ENCODE data around the gene TBC1D20.

TBC1D20 gene

DNA sequence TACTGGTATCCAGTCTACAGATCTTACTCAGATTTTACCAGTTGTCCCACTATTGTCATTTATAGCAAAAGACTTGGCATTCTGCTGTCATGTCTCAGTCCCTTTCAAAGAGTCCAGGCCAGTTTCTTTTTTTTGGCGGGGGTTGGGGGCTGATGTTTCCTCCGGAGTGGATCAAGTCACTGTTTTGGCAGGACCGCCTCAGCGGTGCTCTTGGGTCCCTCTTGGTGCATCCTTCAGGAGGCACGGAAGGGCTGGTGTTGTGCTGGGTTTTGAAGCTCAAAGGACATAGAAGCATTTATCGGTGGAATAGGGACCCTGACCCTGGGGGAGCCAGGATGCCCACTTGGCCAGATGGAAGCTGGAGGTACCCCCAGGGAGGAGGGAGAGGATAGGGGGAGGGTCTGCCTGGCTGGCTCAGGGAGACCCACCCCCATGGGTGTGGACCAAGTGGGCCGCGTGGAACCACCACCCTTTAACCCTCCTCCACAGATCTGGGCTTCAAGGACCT is 43.4 kb downstream of the TBC1D20 start:
- DNase-seq (ENCODE audit: low read depth) = no peak

- DNase-seq (ENCODE audit: low read depth) = no peak
These were observed 44.5 kb downstream of the TBC1D20 start for GRCh38 chr20:417801-418342.

DNA sequence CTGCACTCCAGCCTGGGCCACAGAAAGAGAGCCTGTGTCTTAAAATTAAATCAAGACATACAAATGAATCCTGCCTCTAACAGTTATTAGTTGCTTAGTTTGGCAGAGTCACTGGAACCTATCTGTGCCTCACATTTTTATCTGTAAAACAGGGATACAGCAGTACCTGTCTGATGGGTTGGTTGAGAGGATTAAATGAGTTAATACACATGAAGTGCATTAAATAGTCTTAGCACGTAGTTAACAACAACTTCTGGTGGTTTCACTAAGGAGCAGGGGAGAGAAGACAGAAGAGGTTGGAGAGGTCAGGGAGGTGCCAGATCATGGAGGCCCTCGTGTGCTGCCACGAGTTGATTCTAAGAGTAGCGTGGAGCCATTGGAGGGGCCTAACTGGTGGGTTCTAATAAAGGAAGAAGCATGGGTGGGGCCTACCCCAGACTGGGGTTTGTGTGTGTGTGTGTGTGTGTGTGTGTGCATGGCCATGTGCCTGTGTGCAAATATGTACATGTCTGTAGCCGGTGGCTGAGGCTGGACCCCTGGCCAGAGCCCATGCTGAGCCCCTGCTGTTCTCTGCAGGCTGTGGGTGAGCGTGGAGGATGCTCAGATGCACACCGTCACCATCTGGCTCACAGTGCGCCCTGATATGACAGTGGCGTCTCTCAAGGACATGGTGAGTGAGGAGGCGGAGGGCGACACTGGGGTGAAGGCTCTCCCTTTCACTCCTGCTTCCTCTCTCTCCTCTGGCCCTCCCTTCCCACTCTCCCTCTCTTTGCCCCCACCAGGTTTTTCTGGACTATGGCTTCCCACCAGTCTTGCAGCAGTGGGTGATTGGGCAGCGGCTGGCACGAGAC is 45.2 kb downstream of the TBC1D20 start:
- no peak for DNase-seq (ENCODE audit: low read depth)

GRCh38 chr20:415820-416322 is 46.5 kb downstream of the TBC1D20 start:
- no peak for DNase-seq (ENCODE audit: low read depth)

GRCh38 chr20:414161-414560 is 48.2 kb downstream of the TBC1D20 start:
- no peak for DNase-seq (ENCODE audit: low read depth)

DNA sequence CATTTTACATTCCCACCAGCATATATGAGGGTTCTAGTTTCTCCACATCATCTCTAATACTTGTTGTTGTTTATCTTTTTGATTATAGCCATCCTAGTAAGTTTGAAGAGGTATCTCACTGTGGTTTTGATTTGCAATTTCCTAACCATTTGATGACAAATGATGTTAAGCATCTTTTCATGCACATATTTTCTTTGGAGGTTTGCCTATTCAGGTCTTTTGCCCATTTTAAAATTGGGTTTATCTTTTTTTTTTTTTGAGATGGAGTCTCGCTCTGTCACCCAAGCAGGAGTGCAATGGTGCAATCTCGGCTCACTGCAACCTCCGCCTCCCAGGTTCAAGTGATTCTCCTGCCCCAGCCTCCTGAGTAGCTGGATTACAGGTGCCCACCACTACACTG is 50.3 kb downstream of the TBC1D20 start:
- DNase-seq (ENCODE audit: low read depth) = no peak

DNA sequence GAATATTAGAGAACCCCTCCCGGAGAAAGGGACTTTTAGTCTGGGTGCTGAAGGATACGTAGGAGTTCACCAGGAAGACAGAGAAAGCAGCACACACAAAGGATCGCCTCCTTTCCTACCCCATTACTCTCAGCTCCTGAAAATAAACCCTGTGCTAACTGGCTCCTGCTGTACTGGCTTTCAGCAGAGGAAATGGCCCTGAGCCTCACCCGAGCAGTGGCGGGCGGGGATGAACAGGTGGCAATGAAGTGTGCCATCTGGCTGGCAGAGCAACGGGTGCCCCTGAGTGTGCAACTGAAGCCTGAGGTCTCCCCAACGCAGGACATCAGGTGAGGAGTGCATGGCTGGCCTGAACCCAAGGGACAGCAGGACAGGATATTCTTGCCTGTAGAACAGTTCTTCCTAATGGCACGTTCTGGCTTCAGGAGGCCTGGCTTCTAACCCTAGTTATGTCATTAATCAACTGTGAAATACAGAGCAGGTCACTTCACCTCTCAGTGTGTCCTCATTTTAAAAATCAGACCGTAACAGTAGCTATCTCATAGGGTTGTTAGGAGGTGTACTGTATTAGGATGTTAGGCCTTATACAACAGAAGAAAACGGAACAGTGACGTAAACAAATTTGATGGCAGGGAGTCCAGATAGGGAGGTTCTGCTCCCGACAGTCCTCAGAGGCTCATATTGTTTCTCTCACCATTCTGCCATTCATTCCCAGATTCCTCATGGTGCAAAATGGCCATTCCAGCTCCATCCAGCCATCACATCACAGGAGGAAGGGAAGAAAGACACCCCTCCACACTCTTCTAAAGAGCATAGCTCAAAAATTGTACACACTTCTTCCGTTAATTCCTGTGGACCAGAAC is 52.4 kb downstream of the TBC1D20 start:
- DNase-seq (ENCODE audit: low read depth) = no peak

DNA sequence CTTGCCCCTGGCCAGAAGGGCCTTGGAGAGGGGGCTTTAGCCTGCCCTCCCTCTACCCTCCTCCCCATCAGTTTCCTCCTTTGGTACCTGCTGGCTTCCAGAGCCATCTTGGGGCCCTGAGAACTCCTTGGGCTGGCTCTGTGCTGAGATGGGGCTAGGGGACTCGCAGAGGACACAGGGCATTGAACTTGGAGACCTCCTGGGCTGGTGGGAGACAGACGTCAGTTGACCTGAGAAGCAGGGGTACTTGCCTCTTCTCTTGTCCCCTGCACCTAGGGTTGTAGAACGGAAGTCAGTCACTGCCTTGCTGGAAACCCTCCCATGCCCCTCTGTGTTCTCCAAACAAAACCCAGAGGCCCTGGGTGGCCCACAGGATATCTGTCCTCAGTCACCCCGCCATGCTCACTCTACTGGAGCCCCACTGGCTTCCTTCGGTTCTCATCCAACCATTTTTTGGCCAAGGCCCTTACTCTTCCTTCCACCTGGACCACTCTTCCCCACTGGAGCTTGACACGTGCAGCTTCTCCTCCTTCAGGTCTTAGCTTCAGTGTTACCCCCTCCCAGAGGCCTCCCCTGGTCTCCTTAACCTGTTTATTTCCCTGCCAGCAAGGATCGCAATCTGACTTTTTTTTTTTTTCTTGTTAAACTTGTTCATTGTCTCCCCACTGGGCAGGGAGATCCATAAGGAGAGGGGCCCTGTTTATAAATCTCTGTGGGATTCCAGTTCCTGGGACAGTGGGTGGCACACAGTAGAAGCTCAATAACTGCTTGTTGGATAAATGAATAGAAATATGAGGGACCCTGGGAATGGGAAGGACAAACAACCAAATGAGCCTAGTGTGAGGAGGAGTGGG is 53.3 kb downstream of the TBC1D20 start:
- no peak for DNase-seq (ENCODE audit: low read depth)

- DNase-seq (ENCODE audit: low read depth) = peak; percentile 85
These were observed 54.1 kb downstream of the TBC1D20 start, which contains the start of gene RBCK1 for GRCh38 chr20:407953-408842. Gene RBCK1, plus strand, starts transcription at chr20:408299. Its CDS starts 459 bp downstream, at chr20:408758.

DNA sequence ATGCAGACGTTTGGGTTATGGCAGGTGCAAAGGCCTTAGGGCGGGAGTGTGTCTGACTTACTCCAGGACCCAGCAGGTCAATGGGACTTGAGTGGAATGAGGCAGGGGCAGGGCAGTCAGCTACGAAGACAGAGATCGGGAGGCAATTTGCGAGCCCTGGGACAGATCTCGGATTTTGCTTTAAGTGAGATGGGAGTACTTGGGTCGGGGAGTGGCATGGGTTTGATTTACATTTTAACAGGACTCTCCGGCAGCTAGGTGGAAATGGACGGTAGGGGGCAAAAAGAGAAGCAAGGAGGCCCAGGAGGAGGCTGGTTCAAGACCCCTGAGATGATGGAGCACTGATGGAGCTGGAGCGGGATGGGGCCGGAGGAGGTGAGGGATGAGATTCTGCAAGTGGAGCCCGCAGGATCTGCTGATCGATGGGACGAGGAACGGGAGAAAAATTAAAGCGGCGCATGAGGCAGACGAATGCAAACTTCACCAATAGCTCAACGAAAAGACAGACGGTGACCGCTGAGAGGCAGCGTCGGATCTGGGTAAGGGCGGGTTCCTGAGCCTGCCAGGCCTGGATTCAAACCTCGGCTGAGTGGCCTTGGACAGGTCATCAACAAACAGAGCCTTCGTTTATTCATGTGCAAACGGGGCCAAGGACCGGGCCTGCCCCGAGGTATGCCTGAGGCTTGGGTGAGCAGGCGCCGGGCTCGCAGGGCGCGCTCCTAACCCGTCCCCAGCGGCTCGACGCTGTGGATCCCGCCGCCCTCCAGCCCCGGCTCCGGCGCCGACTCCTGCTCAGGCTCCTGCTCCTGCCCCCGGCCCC is 55.0 kb downstream of the TBC1D20 start:
- DNase-seq (ENCODE audit: low read depth) = peak; percentile 65

DNA sequence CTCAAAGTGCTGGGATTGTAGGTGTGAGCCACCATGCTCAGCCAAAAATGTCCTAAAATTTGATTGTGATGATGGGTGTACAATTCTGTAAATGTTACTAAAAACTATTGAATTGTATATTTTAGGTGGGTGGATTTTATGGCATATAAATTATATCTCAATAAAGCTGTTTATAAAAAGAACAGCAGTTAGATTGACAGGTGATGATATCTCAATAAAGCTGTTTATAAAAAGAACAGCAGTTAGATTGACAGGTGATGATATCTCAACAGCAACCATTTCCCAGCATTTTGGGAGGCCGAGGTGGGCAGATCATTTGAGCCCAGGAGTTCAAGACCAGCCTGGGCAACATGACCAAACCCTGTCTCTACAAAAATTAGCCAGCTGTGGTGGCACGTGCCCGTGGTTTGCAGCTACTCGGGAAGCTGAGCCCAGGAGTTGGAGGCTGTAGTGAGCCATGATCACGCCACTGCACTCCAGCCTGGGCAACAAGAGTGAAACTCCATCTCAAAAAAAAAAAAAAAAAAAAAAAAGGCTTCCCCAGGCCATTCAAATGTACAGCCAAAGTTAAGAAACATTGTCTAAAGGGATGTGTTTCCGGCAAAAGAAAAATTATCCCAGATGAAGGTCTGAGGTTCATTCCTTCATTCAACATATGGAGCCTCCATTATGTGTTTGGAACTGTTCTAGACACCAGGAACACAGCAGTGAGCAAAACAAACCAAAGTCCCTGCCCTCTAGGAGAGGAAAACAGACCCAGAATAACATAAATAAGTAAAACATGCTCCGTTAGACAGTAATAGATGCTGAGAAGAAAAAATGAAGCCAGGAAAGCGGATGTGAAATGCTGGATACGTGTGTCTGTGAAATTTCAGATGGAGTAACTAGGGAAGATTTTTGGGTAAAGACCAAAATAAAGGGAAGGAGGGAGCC is 55.9 kb downstream of the TBC1D20 start:
- no peak for DNase-seq (ENCODE audit: low read depth)

GRCh38 chr20:404088-404487 is 58.2 kb downstream of the TBC1D20 start:
- DNase-seq (ENCODE audit: low read depth) = no peak

DNA sequence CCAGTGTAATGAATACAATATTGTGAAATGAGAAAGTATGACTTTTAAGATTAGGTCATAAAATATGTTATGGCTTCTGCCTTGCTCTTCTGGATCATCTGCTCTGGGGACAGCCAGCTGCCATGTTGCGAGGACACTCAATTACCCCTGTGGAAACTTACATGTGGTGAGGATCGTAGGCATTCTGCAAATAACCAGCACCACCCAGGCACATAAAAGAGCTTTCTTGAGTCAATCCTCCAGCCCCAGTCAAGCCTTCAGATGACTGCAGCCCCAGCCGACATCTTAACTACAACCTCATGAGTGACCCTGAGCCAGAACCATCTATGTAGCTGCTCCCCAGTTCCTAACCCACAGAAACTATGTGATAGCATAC is 58.8 kb downstream of the TBC1D20 start:
- DNase-seq (ENCODE audit: low read depth) = no peak

- DNase-seq (ENCODE audit: low read depth) = no peak
These were observed 59.3 kb downstream of the TBC1D20 start for GRCh38 chr20:402898-403581.

GRCh38 chr20:402496-402885 is 59.8 kb downstream of the TBC1D20 start:
- DNase-seq (ENCODE audit: low read depth) = no peak

DNA sequence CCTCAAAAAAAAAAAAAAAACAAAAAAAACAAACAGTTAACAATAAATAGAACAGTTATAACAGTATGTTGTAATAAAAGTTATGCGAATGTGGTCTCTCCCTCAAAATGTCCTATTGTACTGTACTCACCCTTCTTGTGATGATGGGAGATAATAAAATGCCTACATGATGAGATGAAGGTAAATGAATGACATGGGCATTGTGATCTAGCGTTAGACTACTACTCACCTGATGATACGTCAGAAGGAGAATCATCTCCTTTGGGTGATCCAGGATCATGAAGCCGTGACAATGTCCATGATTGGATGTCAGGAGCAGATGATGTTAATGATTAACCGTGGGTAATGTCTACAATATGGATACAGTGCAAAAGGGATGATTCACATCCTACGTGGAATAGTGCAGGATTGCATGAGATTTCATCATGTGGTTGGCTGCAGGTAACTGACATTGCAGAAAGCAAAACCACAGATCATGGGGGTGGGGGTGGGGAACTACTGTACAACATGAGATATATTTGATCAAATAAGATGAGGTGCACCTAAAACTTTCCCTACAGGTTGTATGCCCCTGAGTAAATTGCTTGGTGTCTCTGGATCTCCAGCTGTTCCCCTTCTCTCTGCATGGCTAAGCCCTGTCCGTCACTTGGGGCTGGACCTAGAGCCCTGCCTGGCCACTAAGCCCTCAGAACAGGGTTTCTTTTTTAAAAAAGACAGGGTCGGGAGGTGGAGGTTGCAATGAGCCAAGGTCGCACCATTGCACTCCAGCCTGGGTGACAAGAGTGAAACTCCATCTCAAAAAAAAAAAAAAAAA is 60.4 kb downstream of the TBC1D20 start:
- no peak for DNase-seq (ENCODE audit: low read depth)
